K562 (cell line): ENCODE data around the gene HTRA3. TPM values are rescaled to one million over a fixed set of nuclear protein-coding genes. Genes with fewer than 3 reads are reported as not detected.

ENCODE experiments used
- ATAC-seq: fragments of 200-7000 bp; cut with Tn5 transposase; 3 replicates; pipeline ENCODE4 v1.9.1; 2020; ENCODE audit warnings: moderate library complexity
- BruUV-seq: library from RNA; stranded (reverse); fragments of 400-500 nt; replicated peaks from 2 replicates; lab custom pipeline; 2021; lab: Mats Ljungman, UMichigan
- CTCF ChIA-PET: fragments of 300-600 bp; formaldehyde crosslinking; extraction: SDS; loops from one replicate; lab custom pipeline; 2021; ENCODE audit warnings: low intra/inter-chr PET ratio; lab: Yijun Ruan, JAX
- POLR2A ChIA-PET: fragments of 300-600, 350-650 bp; sonication (Branson Sonifier 250); formaldehyde crosslinking; extraction: SDS; loops from one replicate; lab custom pipeline; 2021; ENCODE audit warnings: antibody characterized with exemption, inconsistent platforms; lab: Yijun Ruan, JAX
- DNase-seq, 4 experiments: peaks; one replicate each; pipeline versions ENCODE4 v3.0.0 to v3.0.0-alpha.2; 2011 to 2018; ENCODE audit warnings: low spot score in 3 of 4, mixed read lengths in 3 of 4; ENCODE audit errors: extremely low read depth in 1 of 4
- FAIRE-seq: peaks from 2 replicates; lab custom pipeline; 2011; peaks lifted over from hg19 to GRCh38; lab: Jason Lieb, UNC
- H2AFZ ChIP-seq: 2 replicates; pipeline ENCODE4 v1.6.0; 2011; ENCODE audit warnings: low read depth, low read length, control low read depth, inconsistent platforms
- H3K27ac ChIP-seq: fragments of 200-600 bp; 3 replicates; pipeline ENCODE4 v1.8.0; 2011; ENCODE audit warnings: low read depth, mild to moderate bottlenecking, control low read depth, inconsistent platforms, low read length, moderate library complexity, mixed read lengths; ENCODE audit errors: extremely low read depth
- H3K27me3 ChIP-seq, 2 experiments: fragments of 300-600 bp in 1 of 2; 2 replicates in 1 of 2; 3 replicates in 1 of 2; pipeline versions ENCODE4 v1.6.0 to v1.8.0; 2011; ENCODE audit warnings: inconsistent platforms in 2 of 2, low read length in 2 of 2, mild to moderate bottlenecking in 1 of 2, mixed read lengths in 1 of 2, moderate library complexity in 1 of 2; ENCODE audit not compliant: control insufficient read depth in 2 of 2, insufficient read depth in 2 of 2
- H3K36me3 ChIP-seq: fragments of 300-600 bp; 3 replicates; pipeline ENCODE4 v1.8.0; 2011; ENCODE audit warnings: mild to moderate bottlenecking, low read length, inconsistent platforms; ENCODE audit not compliant: control insufficient read depth, insufficient read depth
- H3K4me1 ChIP-seq, 2 experiments: fragments of 200-600 bp in 1 of 2; replicated peaks in 1 of 2; 2 replicates in 1 of 2; 3 replicates in 1 of 2; pipeline versions ENCODE4 v1.5.1 to v1.8.0; 2011; ENCODE audit warnings: inconsistent platforms in 2 of 2, low read length in 2 of 2, mild to moderate bottlenecking in 1 of 2, mixed read lengths in 1 of 2, moderate library complexity in 1 of 2; ENCODE audit not compliant: control insufficient read depth in 2 of 2, insufficient read depth in 2 of 2
- H3K4me2 ChIP-seq: 2 replicates; pipeline ENCODE4 v1.6.1; 2011; ENCODE audit warnings: low read length, control low read depth, inconsistent platforms, mixed read lengths; ENCODE audit not compliant: insufficient read depth
- H3K4me3 ChIP-seq: fragments of 200-600 bp; sonication (generic), shearing (Covaris generic); 2 replicates; pipeline ENCODE4 v1.5.1; 2016; ENCODE audit warnings: control low read depth, inconsistent platforms
- H3K79me2 ChIP-seq: fragments of 200-600 bp; 3 replicates; pipeline ENCODE4 v1.8.0; 2011; ENCODE audit warnings: low read length, inconsistent platforms; ENCODE audit not compliant: control insufficient read depth, insufficient read depth
- H3K9ac ChIP-seq, 2 experiments: 2 replicates each; pipeline versions ENCODE4 v1.6.0 to v1.6.1; 2011; ENCODE audit warnings: low read depth in 2 of 2, low read length in 2 of 2, control low read depth in 1 of 2, inconsistent platforms in 1 of 2, mild to moderate bottlenecking in 1 of 2, mixed read lengths in 1 of 2; ENCODE audit not compliant: insufficient read depth in 1 of 2
- H3K9me1 ChIP-seq: one replicate; pipeline ENCODE4 v1.6.0; 2011; ENCODE audit warnings: inconsistent platforms, mild to moderate bottlenecking, low read length, moderate library complexity; ENCODE audit not compliant: control insufficient read depth, insufficient read depth
- H3K9me3 ChIP-seq: replicated peaks from 2 replicates; pipeline ENCODE4 v1.5.1; 2011; ENCODE audit warnings: low read depth, low read length, inconsistent platforms; ENCODE audit not compliant: control insufficient read depth, insufficient read depth
- H4K20me1 ChIP-seq: replicated peaks from 2 replicates; pipeline ENCODE4 v1.6.1; 2011; ENCODE audit warnings: low read length, inconsistent platforms, mixed read lengths; ENCODE audit not compliant: control insufficient read depth, insufficient read depth
- ADNP ChIP-seq: fragments of 200-800 bp; sonication (Bioruptor generic); IDR thresholded peaks from 2 replicates; pipeline ENCODE4 v1.6.1; 2016; ENCODE audit warnings: missing genetic modification characterization, missing compliant biosample characterization
- BCOR ChIP-seq: fragments of 450-650 bp; IDR thresholded peaks from 2 replicates; pipeline ENCODE4 v1.6.1; 2016
- HDAC2 ChIP-seq: fragments of 450-650 bp; IDR thresholded peaks from 2 replicates; pipeline ENCODE4 v1.6.1; 2016; ENCODE audit warnings: mild to moderate bottlenecking
- KDM1A ChIP-seq, 2 experiments: fragments of 450-650 bp; IDR thresholded peaks; 2 replicates each; pipeline ENCODE4 v1.6.1; 2016; ENCODE audit warnings: mild to moderate bottlenecking in 2 of 2
- MLX ChIP-seq, 2 experiments: fragments of 450-650 bp in 1 of 2; sonication (generic) in 1 of 2; formaldehyde crosslinking; conservative IDR thresholded peaks; 2 replicates each; pipeline versions ENCODE4 v1.4.0 to v1.8.1; 2020 to 2022; ENCODE audit warnings: mild to moderate bottlenecking in 1 of 2, missing genetic modification reagents in 1 of 2
- RBFOX2 ChIP-seq: fragments of 200-400 bp; formaldehyde crosslinking; IDR thresholded peaks from 2 replicates; pipeline ENCODE4 v1.6.1; 2017; ENCODE audit warnings: low read depth, mild to moderate bottlenecking, low read length, moderate library complexity
- RBM25 ChIP-seq: fragments of 200-400 bp; formaldehyde crosslinking; IDR thresholded peaks from 2 replicates; pipeline ENCODE4 v1.6.1; 2018; ENCODE audit warnings: low read length, low read depth, moderate library complexity; ENCODE audit not compliant: severe bottlenecking
- SMARCA5 ChIP-seq: fragments of 450-650 bp; IDR thresholded peaks from 2 replicates; pipeline ENCODE4 v1.6.1; 2016
- ZNF184 ChIP-seq: sonication (generic); formaldehyde crosslinking; IDR thresholded peaks from 2 replicates; pipeline ENCODE4 v1.5.0; 2020; ENCODE audit warnings: missing genetic modification reagents
- WGBS: fragments of 100-300 bp; shearing (Covaris generic); methylation state at CpG from one replicate; pipeline ENCODE4 v1.1.6; 2016; ENCODE audit warnings: low coverage, mixed read lengths; ENCODE audit not compliant: insufficient coverage; ENCODE audit errors: missing lambda C conversion rate; 5-methylcytosine and 5-hydroxymethylcytosine counted together
- in situ Hi-C: fragments of 300-500 bp; cut with MboI; formaldehyde crosslinking; loops from 4 replicates; pipeline ENCODE4 v1.15.0; 2018; ENCODE audit warnings: inconsistent platforms, mixed read lengths
- intact Hi-C: fragments of 100-400 bp; cut with micrococcal nuclease; formaldehyde crosslinking; loops from 2 replicates; pipeline ENCODE4 v1.14.2; 2022
- polyA plus RNA-seq, 8 experiments: library from polyadenylated mRNA; depleted of rRNA in 4 of 8; stranded (reverse) in 5 of 8; unstranded in 3 of 8; fragments of >200 nt; fragmentation: Nextera tagmentation in 2 of 8; fragmentation: Illumina TruSeq in 1 of 8; extraction: Ambion mirVana in 2 of 8; extraction: Trizol in 1 of 8; gene quantifications; 2 replicates each; pipeline versions ENCODE4 v1.2.1 to v1.2.3, GENCODE V29; 2011 to 2014; ENCODE audit warnings: inconsistent platforms in 1 of 8, missing spikeins in 1 of 8
- total RNA-seq, 7 experiments: library from RNA; depleted of rRNA in 6 of 7; stranded (reverse); fragments of >200 nt in 6 of 7; fragmentation: Illumina TruSeq in 2 of 7; extraction: Trizol in 2 of 7; gene quantifications; 2 replicates each; pipeline versions ENCODE4 v1.2.1 to v1.2.3, GENCODE V29; 2011 to 2021; ENCODE audit warnings: low replicate concordance in 1 of 7

Gene HTRA3
- total and polyA plus RNA-seq, 9 of the 15 experiments (the other 6 are each of a cell fraction or from before 2014, with no cell fraction given), result 0.04 TPM; not detected in 8

GRCh38 chr4:8266088-8266487 is 3.5 kb upstream of the HTRA3 start:
- H4K20me1 ChIP-seq, result peaks cover 5% of the 10 kb centered on the region; the same call in 1 of the 2 replicates
- peaks cover 0 to 38% of the 10 kb centered on the region in 2 experiments; a peak in 4 of 5 replicates for H3K4me1 ChIP-seq
- H3K79me2 ChIP-seq, result no peaks in the 10 kb centered on the region
- intact Hi-C loops, result no loop called here
- H2AFZ ChIP-seq, result no peak overlapping the region
- no peak overlapping the region for H3K4me3 ChIP-seq
- no peaks in the 10 kb centered on the region for H3K36me3 ChIP-seq
- peaks cover 4% of the 10 kb centered on the region for H3K9me1 ChIP-seq
- FAIRE-seq (no peak), ATAC-seq (no peak), DNase-seq (no peak)
- BruUV-seq, result no TSS peak
- H3K4me2 ChIP-seq, result no peak overlapping the region
- ChIA-PET POLR2A (interaction anchor here (0.5 to 1.1 kb wide), 2 partner anchors 13 to 345 kb away, joined by 3 read pairs; no protein-coding TSS in a partner anchor), CTCF (interaction anchor here (0.6 to 2.3 kb wide), 2 partner anchors 13 to 137 kb away, joined by 3 to 22 read pairs; no protein-coding TSS in a partner anchor)
- in situ Hi-C loops, result no loop called here
- H3K27me3 ChIP-seq, result peaks cover under 1 to 12% of the 10 kb centered on the region in 2 experiments; a peak in 3 of 5 replicates
- no peaks in the 10 kb centered on the region for H3K9me3 ChIP-seq
- H3K9ac ChIP-seq, result no peak overlapping the region
- TF ChIP-seq ZNF184 (CRISPR knock-in tag) (no peak), HDAC2 (peak; percentile 74; the same call in 1 of the 2 replicates), SMARCA5 (peak; percentile 86), RBFOX2 (no peak), MLX (CRISPR knock-in tag; conservative IDR thresholded peaks at IDR 0.05) (no peak), KDM1A (IDR thresholded peaks at IDR 0.05) (peak; percentile 79 to 83), ADNP (peak; percentile 85), BCOR (peak; percentile 93), RBM25 (peak; percentile 80)
- WGBS, result 11% methylated on average over 6 of the region's 6 CpGs
- H3K27ac ChIP-seq, result no peak overlapping the region
